ENCODE data around the gene UVRAG.
"Not testable (repeated sequence)": the region's sequence is repeated elsewhere in the genome, so short reads cannot be mapped to it uniquely, and the experiment has no call there.

Gene UVRAG

DNA sequence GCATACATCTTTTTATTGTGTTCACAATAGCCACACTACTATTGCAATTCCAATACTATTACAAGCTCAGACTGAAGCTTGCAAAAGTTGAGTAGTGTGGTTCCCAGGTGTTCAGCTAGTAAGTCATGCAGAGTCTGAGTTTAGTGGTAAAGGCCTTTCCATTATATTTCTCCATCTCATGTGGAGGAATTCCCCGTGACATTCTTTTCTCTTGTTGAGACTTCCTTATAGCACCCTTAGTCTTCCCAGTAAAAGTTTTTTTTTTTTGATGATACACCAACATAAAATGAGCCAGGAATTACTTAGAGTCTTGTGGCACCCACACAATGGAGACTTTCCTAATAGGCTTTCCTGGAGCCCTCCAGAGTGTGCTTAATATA is 110.8 kb downstream of the UVRAG start:
- no peak for DNase-seq

DNA sequence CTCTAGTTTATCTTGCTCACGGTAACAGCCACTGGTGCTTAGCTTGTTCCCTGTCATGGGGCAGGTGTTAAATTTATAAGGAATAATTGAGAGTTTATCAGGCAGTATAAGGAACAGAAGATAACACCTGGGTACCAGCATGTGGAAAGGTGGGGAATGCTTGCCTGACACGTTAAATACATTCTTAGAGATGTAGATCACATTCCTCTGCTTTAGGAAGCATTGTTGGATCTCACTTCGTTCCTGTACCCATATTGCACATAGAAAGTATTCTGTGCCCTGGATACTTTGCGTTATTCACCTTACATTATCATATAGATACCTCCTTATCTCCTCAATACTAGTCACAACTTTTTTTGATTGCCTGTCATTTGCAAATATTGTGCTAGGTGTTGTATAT is 114.7 kb downstream of the UVRAG start:
- DNase-seq, result no peak

DNA sequence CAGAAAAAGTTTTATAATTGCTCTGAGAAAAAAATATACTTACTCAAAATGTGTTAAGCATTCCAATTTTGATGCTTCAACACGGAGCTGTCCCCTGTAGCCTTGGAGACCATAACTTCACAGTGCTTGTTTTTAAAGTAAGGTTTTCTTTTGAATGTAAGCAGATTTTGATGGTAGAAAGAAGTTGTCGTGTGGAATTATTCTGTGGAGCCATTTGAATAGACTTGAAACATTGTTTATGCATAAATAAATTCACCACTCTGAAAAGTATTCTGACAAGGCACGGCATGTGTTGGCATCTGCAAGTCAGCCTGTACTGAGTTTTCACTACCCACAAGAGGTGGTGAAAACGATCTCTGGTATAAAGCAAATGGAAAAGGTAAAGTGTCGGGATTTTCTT is 115.5 kb downstream of the UVRAG start:
- DNase-seq, result no peak

GRCh38 chr11:75931124-75931523 is 116.1 kb downstream of the UVRAG start:
- no peak for DNase-seq

- DNase-seq, result not testable (repeated sequence)
Observed at GRCh38 chr11:75933736-75934135, 118.7 kb downstream of the UVRAG start.

GRCh38 chr11:75934851-75935250 is 119.8 kb downstream of the UVRAG start:
- no peak for DNase-seq

GRCh38 chr11:75938543-75938942 is 123.5 kb downstream of the UVRAG start:
- no peak for DNase-seq

GRCh38 chr11:75939516-75939915 is 124.5 kb downstream of the UVRAG start:
- no peak for DNase-seq

- DNase-seq, result no peak
Observed at GRCh38 chr11:75939992-75940391, 125.0 kb downstream of the UVRAG start.

DNA sequence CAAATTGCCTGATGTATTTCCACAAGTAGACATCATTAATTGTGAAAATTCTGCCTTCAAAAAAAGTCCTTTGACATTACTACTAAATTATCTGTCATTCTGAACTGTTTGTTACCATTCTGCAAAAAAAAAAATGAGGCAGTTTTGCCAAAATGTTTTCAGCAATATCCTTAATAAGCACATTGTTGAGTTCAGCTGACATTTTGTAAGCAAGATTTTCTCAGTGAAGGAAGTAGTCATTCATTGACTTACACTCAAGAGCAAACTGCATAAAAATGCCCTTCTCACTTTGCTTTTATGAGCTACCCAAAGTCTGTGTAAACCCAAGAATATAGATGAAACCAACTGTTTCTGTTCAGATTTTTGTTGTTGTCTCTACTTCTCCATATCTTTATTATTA is 125.9 kb downstream of the UVRAG start:
- no peak for DNase-seq

DNA sequence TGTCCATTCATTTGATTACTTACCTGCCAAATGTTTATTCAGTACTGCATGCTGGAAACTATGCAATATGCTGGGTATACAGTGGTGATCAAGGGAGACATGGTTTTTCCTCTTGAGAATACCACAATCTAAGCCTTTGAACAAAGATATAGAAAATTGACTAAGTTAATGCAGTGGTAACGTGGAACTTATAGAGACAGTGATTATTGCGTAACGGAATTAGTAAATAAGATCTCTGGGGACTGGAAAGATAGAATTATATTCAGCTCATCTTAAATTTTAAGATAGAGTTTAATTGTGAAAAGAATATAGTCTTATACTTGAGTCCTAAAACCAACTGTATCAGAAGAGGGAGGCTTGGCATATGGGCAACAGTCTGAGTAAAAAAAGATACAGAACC is 129.5 kb downstream of the UVRAG start:
- DNase-seq, result no peak

GRCh38 chr11:75945446-75945845 is 130.4 kb downstream of the UVRAG start:
- DNase-seq, result no peak

DNA sequence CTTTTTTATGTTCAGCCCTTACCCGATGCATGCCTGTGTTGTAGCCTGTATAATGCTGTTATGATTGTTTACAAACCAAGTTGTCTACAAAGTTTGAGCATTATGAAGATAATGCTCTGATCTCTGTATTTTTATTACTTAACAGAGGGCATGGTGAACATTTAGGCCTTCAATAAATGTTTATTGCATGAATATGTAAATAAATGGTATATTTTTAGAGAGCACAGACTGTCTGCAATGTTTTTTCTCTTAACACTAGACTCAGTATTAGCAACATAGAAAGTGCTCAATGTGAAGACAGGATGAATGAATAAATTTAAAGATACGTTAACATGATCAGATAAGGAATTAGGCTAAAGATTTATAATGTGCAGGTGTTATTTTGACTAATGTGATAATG is 130.9 kb downstream of the UVRAG start:
- DNase-seq, result no peak

- DNase-seq, result no peak
Observed at GRCh38 chr11:75946531-75947530, 131.8 kb downstream of the UVRAG start.

DNA sequence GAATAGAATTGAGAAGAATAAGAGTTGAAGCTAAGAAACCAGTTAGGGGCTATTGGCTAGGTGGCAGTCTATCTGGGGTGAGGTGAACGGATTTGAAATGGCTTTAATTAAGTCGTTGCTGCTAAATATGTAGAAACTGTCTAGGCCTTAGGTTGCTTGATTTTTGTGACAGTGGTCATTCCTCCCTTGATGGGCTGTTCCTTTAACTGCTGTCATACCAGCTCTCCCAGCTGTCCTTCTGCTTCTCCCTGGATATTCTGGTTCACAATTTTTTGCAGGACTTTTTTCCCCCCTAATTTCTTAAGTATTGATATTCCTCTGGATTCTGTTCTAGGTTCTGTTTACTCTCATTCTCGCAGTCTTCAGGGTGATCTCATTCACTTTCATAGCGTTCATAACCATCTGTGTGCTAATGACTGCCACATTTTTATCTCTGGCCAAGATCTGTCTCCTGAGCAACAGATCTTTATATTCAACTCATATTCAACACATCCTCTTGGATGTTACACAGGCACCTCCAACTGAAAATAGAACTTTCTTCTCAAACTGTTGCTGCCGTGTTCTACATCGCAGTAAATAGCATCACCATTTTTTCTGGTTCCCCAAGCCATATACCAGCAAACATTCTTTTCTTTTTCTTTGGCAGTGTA is 134.1 kb downstream of the UVRAG start:
- DNase-seq, result no peak

DNA sequence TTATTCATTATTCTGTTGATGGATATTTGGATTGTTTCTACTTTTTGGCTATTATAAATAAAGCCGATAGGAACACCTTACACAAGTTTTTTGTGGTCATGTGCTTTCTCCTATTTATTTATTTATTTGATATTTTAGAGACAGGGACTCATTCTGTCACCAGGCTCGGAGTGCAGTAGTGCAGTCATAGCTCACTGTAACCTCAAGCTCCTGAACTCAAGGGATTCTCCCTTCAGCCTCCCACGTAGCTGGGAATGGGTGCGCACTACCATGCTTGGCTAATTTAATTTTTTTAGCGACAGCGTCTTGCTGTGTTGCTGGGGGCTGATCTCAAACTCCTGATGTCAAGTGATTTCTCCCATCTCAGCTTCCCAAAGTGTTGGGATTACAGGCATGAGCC is 135.1 kb downstream of the UVRAG start:
- DNase-seq, result no peak

GRCh38 chr11:75954039-75954438 is 139.0 kb downstream of the UVRAG start:
- no peak for DNase-seq

DNA sequence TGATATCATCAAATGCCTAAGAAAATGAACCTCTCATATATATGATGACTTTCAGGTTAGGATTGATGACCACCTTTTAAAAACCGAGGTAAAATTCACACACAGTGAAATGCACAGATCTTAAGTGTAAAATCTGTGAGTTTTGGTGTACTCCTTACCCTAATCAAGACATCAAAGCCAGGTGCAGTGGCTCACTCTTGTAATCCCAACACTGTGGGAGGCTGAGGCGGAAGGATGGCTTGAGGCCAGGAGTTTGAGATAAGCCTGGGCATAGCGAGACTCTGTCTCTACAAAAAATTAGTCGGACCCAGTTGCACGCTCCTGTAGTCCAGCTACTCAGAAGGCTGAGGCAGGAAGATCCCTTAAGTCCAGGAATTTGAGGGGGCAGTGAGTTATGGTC is 140.4 kb downstream of the UVRAG start:
- no peak for DNase-seq

GRCh38 chr11:75959540-75959939 is 144.5 kb downstream of the UVRAG start:
- no peak for DNase-seq

DNA sequence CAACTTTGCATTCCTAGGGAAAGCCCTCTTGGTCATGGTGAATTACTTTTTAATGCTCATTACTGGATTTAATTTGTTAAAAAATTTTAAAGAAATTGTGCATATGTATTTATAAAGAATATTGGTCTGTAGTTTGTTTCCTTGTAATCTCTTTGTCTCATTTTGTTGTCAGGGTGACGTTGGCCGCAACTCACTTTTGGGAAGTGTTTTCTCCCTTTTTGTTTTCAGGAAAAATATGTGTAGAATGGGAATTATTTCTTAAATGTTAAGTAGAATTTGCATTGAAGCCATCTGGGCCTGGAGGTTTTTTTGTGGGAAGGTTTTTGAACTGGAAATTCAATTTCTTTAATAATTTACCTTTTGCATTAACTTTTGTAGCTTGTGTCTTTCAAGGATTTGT is 149.1 kb downstream of the UVRAG start:
- no peak for DNase-seq

GRCh38 chr11:75966537-75967287 is 151.7 kb downstream of the UVRAG start:
- no peak for DNase-seq

GRCh38 chr11:75968021-75968625 is 153.1 kb downstream of the UVRAG start:
- no peak for DNase-seq
